GM12878 (cell line): ENCODE results near the gene ERN1. TPM values are rescaled to one million over a fixed set of nuclear protein-coding genes. Genes with fewer than 3 reads are reported as not detected.

Experiments used
- ATAC-seq: fragments of 200-7000 bp; cut with Tn5 transposase; 3 replicates; pipeline ENCODE4 v1.9.1; 2020; ENCODE audit warnings: mild to moderate bottlenecking, moderate library complexity
- BruUV-seq: library from RNA; stranded (reverse); fragments of 400-500 nt; replicated peaks from 2 replicates; lab custom pipeline; 2021; lab: Mats Ljungman, UMichigan
- CTCF ChIA-PET: fragments of 300-600 bp; sonication (Branson Sonifier 250); formaldehyde crosslinking; extraction: SDS; loops from one replicate; lab custom pipeline; 2021; ENCODE audit warnings: inconsistent platforms; lab: Yijun Ruan, JAX
- POLR2A ChIA-PET: fragments of 350-600 bp; formaldehyde crosslinking; extraction: SDS; loops from one replicate; lab custom pipeline; 2021; ENCODE audit warnings: inconsistent platforms; lab: Charles Lee
- RAD21 ChIA-PET: fragments of 300-600 bp; sonication (Branson Sonifier 250); formaldehyde crosslinking; loops from one replicate; lab custom pipeline; 2023; ENCODE audit warnings: antibody characterized with exemption; ENCODE audit not compliant: unreplicated experiment; lab: Charles Lee
- SMC1A ChIA-PET: fragments of 300-600 bp; sonication (Branson Sonifier 250); formaldehyde crosslinking; loops from one replicate; lab custom pipeline; 2023; ENCODE audit not compliant: unreplicated experiment, uncharacterized antibody; lab: Charles Lee
- DNase-seq: peaks from one replicate; pipeline ENCODE4 v3.0.0-alpha.2; 2011; ENCODE audit warnings: low read depth, low spot score
- FAIRE-seq: peaks from 3 replicates; lab custom pipeline; 2011; peaks lifted over from hg19 to GRCh38; lab: Jason Lieb, UNC
- H2AFZ ChIP-seq: 2 replicates; pipeline ENCODE4 v1.6.0; 2011; ENCODE audit warnings: low read depth, low read length, control low read depth; ENCODE audit not compliant: control insufficient read depth
- H3K27ac ChIP-seq: 2 replicates; pipeline ENCODE4 v1.5.1; 2011; ENCODE audit warnings: control low read depth; ENCODE audit not compliant: control insufficient read depth, insufficient read depth
- H3K27me3 ChIP-seq, 2 experiments: replicated peaks in 1 of 2; 2 replicates each; pipeline versions ENCODE4 v1.6.0 to v1.6.1; 2011; ENCODE audit warnings: low read length in 1 of 2; ENCODE audit not compliant: control insufficient read depth in 2 of 2, insufficient read depth in 2 of 2
- H3K36me3 ChIP-seq, 2 experiments: 2 replicates each; pipeline ENCODE4 v1.5.1; 2011; ENCODE audit warnings: low read length in 1 of 2; ENCODE audit not compliant: control insufficient read depth in 2 of 2, insufficient read depth in 2 of 2
- H3K4me1 ChIP-seq: 2 replicates; pipeline ENCODE4 v1.6.1; 2011; ENCODE audit warnings: mild to moderate bottlenecking, low read length, moderate library complexity, mixed read lengths; ENCODE audit not compliant: control insufficient read depth, insufficient read depth
- H3K4me2 ChIP-seq: 2 replicates; pipeline ENCODE4 v1.6.0; 2011; ENCODE audit warnings: control low read depth; ENCODE audit not compliant: control insufficient read depth, insufficient read depth
- H3K4me3 ChIP-seq: fragments of 200-600 bp; sonication (generic); 2 replicates; pipeline ENCODE4 v1.5.1; 2016
- H3K79me2 ChIP-seq: 2 replicates; pipeline ENCODE4 v1.6.0; 2011; ENCODE audit warnings: low read length; ENCODE audit not compliant: control insufficient read depth, insufficient read depth
- H3K9ac ChIP-seq: 2 replicates; pipeline ENCODE4 v1.8.0; 2011; ENCODE audit warnings: low read length, control low read depth, mixed read lengths; ENCODE audit not compliant: control insufficient read depth, insufficient read depth
- H3K9me3 ChIP-seq: replicated peaks from 3 replicates; pipeline ENCODE4 v1.5.1; 2011; ENCODE audit warnings: mild to moderate bottlenecking, low read length; ENCODE audit not compliant: control insufficient read depth, insufficient read depth
- H4K20me1 ChIP-seq: 2 replicates; pipeline ENCODE4 v1.6.0; 2011; ENCODE audit not compliant: control insufficient read depth, insufficient read depth
- ATF7 ChIP-seq: fragments of 450-650 bp; IDR thresholded peaks from 2 replicates; pipeline ENCODE4 v1.6.1; 2016; ENCODE audit warnings: low read depth, mild to moderate bottlenecking
- CREM ChIP-seq: IDR thresholded peaks from 2 replicates; pipeline ENCODE4 v1.6.1; 2014; ENCODE audit warnings: antibody characterized with exemption, low read depth
- HCFC1 ChIP-seq: fragments of 150-350 bp; IDR thresholded peaks from 2 replicates; pipeline ENCODE4 v1.6.1; 2014; ENCODE audit warnings: low read length
- MEF2A ChIP-seq: IDR thresholded peaks from 2 replicates; pipeline ENCODE4 v1.6.1; 2011; ENCODE audit warnings: low read depth, mild to moderate bottlenecking, low read length, moderate library complexity; ENCODE audit not compliant: insufficient read depth
- MTA3 ChIP-seq: IDR thresholded peaks from 2 replicates; pipeline ENCODE4 v1.6.1; 2012; ENCODE audit warnings: low read length, inconsistent platforms, borderline replicate concordance
- MXI1 ChIP-seq: fragments of 150-350 bp; IDR thresholded peaks from 2 replicates; pipeline ENCODE4 v1.6.1; 2011; ENCODE audit warnings: low read depth, mild to moderate bottlenecking, inconsistent platforms, low read length, improper control_type of control experiment
- NBN ChIP-seq: fragments of 450-650 bp; IDR thresholded peaks from 2 replicates; pipeline ENCODE4 v1.6.1; 2016
- PML ChIP-seq: IDR thresholded peaks from 2 replicates; pipeline ENCODE4 v1.6.1; 2012; ENCODE audit warnings: low read length, inconsistent platforms
- POLR2AphosphoS5 ChIP-seq: IDR thresholded peaks from 2 replicates; pipeline ENCODE4 v1.6.1; 2011; ENCODE audit warnings: mild to moderate bottlenecking, low read length, inconsistent platforms
- RELA ChIP-seq: fragments of 450-650 bp; IDR thresholded peaks from 2 replicates; pipeline ENCODE4 v1.8.0; 2014; ENCODE audit warnings: borderline replicate concordance; ENCODE audit not compliant: partially characterized antibody
- RFX5 ChIP-seq: IDR thresholded peaks from 2 replicates; pipeline ENCODE4 v1.6.1; 2011; ENCODE audit warnings: low read depth, low read length, improper control_type of control experiment
- SMAD1 ChIP-seq: fragments of 450-650 bp; IDR thresholded peaks from 2 replicates; pipeline ENCODE4 v1.6.1; 2018; ENCODE audit warnings: mild to moderate bottlenecking, low read depth; ENCODE audit not compliant: partially characterized antibody
- TBL1XR1 ChIP-seq: IDR thresholded peaks from 2 replicates; pipeline ENCODE4 v1.6.1; 2012; ENCODE audit warnings: low read depth, low read length, improper control_type of control experiment
- USF2 ChIP-seq: IDR thresholded peaks from 2 replicates; pipeline ENCODE4 v1.6.1; 2011; ENCODE audit warnings: low read depth, low read length, improper control_type of control experiment, borderline replicate concordance
- ZBED1 ChIP-seq: IDR thresholded peaks from 2 replicates; pipeline ENCODE4 v1.6.1; 2016; ENCODE audit warnings: borderline replicate concordance
- ZBTB11 ChIP-seq: fragments of 450-650 bp; formaldehyde crosslinking; IDR thresholded peaks from 2 replicates; pipeline ENCODE4 v1.5.0; 2022; ENCODE audit warnings: mild to moderate bottlenecking, missing genetic modification characterization
- ZNF274 ChIP-seq: IDR thresholded peaks from one replicate; pipeline ENCODE4 v1.8.0; 2011; ENCODE audit not compliant: insufficient read length, insufficient read depth
- ZZZ3 ChIP-seq: IDR thresholded peaks from 2 replicates; pipeline ENCODE4 v1.6.1; 2011; ENCODE audit warnings: low read depth; ENCODE audit not compliant: control insufficient read depth, insufficient read length
- WGBS: methylation state at CpG from one replicate; pipeline ENCODE4 v1.1.6; 2016; ENCODE audit warnings: low lambda C conversion rate; ENCODE audit not compliant: insufficient replicate concordance, insufficient coverage; ENCODE audit errors: missing lambda C conversion rate; 5-methylcytosine and 5-hydroxymethylcytosine counted together
- in situ Hi-C: fragments of 300-500 bp; cut with MboI; formaldehyde crosslinking; loops from 9 replicates; pipeline ENCODE4 v1.14.3; 2018; ENCODE audit warnings: mixed read lengths
- intact Hi-C: fragments of 100-400 bp; cut with micrococcal nuclease; formaldehyde crosslinking; loops from one replicate; pipeline ENCODE4 v1.14.2; 2022; ENCODE audit not compliant: unreplicated experiment
- polyA plus RNA-seq, 11 experiments: library from polyadenylated mRNA; depleted of rRNA in 4 of 11; unstranded in 6 of 11; stranded (reverse) in 5 of 11; fragments of >200 nt; fragmentation: Nextera tagmentation in 4 of 11; fragmentation: Illumina TruSeq in 1 of 11; extraction: Ambion mirVana in 4 of 11; extraction: Trizol in 1 of 11; gene quantifications; 1 replicate in 1 of 11; 2 replicates in 10 of 11; pipeline versions ENCODE4 v1.2.1 to v1.2.3, GENCODE V29; 2011 to 2016; ENCODE audit warnings: inconsistent platforms in 2 of 11, missing spikeins in 2 of 11, low read depth in 1 of 11
- total RNA-seq, 4 experiments: library from RNA; depleted of rRNA in 3 of 4; stranded (reverse); fragments of >200 nt in 3 of 4; fragmentation: Illumina TruSeq in 1 of 4; extraction: Trizol in 1 of 4; gene quantifications; 2 replicates each; pipeline versions ENCODE4 v1.2.1 to v1.2.3, GENCODE V29; 2013 to 2021
- TF ChIP-seq, protein P1 (sequence below), 3 experiments: IDR thresholded peaks in 2 of 3; conservative IDR thresholded peaks in 1 of 3; 2 replicates each; pipeline ENCODE4 v1.5.1; 2011; ENCODE audit warnings: low read depth in 3 of 3, low read length in 3 of 3, mild to moderate bottlenecking in 3 of 3, control low read depth in 2 of 3, moderate library complexity in 2 of 3, inconsistent platforms in 1 of 3, mixed read lengths in 1 of 3; ENCODE audit not compliant: control insufficient read depth in 2 of 3, insufficient read depth in 1 of 3; ENCODE audit errors: extremely low read depth in 1 of 3

ERN1 gene
- total and polyA plus RNA-seq, 10 of the 15 experiments (the other 5 are each of a cell fraction or from before 2014, with no cell fraction given): 2.6 to 19.2 (median 7.6) TPM

GRCh38 chr17:64166876-64167275, 36.9 kb upstream of the ERN1 start (continued):
- no peak for TF ChIP-seq ZBTB11 (CRISPR knock-in tag)
- TF ChIP-seq SMAD1: no peak
- TF ChIP-seq RFX5: no peak
- TF ChIP-seq PML: no peak
- TF ChIP-seq MXI1: no peak
- no peak for TF ChIP-seq HCFC1

GRCh38 chr17:64165347-64165746, 35.4 kb upstream of the ERN1 start:
- 71% methylated on average over 4 of the region's 4 CpGs for WGBS
- Histone ChIP-seq H3K9ac (no peak overlapping the region), H3K36me3 (peaks cover 0 to 2% of the 10 kb centered on the region in 2 experiments; a peak in 2 of 4 replicates), H2AFZ (no peak overlapping the region), H3K27me3 (no peaks in the 10 kb centered on the region), H3K4me3 (no peak overlapping the region), H3K9me3 (no peaks in the 10 kb centered on the region), H3K4me2 (no peak overlapping the region), H3K27ac (no peak overlapping the region), H3K4me1 (no peaks in the 10 kb centered on the region), H3K79me2 (no peaks in the 10 kb centered on the region), H4K20me1 (no peaks in the 10 kb centered on the region)
- POLR2A ChIA-PET: no interaction called here
- ATAC-seq (no peak), DNase-seq (no peak), FAIRE-seq (no peak)
- in situ Hi-C loops (no loop called here), intact Hi-C loops (no loop called here)
- CTCF ChIA-PET: interaction anchor here (1.0 to 2.0 kb wide), 4 partner anchors 17 to 137 kb away, joined by 3 to 6 read pairs (median 3); no protein-coding TSS in a partner anchor
- RAD21 ChIA-PET: interaction anchor here (1.1 kb wide), 1 partner anchor 116 kb away, joined by 3 read pairs; no protein-coding TSS in a partner anchor
- no TSS peak for BruUV-seq
- SMC1A ChIA-PET: interaction anchor here (1.5 kb wide), 1 partner anchor 276 kb away, joined by 4 read pairs; no protein-coding TSS in a partner anchor
- TF ChIP-seq CREM (no peak), ZNF274 (no peak), ATF7 (no peak), MTA3 (no peak), POLR2AphosphoS5 (no peak), RELA (no peak), USF2 (no peak), NBN (no peak), ZZZ3 (no peak), MEF2A (no peak), ZBED1 (no peak), TBL1XR1 (no peak)
- TF ChIP-seq, protein P1, sequence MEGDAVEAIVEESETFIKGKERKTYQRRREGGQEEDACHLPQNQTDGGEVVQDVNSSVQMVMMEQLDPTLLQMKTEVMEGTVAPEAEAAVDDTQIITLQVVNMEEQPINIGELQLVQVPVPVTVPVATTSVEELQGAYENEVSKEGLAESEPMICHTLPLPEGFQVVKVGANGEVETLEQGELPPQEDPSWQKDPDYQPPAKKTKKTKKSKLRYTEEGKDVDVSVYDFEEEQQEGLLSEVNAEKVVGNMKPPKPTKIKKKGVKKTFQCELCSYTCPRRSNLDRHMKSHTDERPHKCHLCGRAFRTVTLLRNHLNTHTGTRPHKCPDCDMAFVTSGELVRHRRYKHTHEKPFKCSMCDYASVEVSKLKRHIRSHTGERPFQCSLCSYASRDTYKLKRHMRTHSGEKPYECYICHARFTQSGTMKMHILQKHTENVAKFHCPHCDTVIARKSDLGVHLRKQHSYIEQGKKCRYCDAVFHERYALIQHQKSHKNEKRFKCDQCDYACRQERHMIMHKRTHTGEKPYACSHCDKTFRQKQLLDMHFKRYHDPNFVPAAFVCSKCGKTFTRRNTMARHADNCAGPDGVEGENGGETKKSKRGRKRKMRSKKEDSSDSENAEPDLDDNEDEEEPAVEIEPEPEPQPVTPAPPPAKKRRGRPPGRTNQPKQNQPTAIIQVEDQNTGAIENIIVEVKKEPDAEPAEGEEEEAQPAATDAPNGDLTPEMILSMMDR (IDR thresholded peaks at IDR 0.05 in 2 of 3, conservative IDR thresholded peaks at IDR 0.05 in 1 of 3; ENCODE audit: control insufficient read depth in 2 of 3, extremely low read depth in 1 of 3, insufficient read depth in 1 of 3, low read depth in 3 of 3, low read length in 3 of 3): no peak
